GM19240 (cell line): Measurements from ENCODE around the gene NUP210L.

Experiments used
- DNase-seq: peaks from one replicate; pipeline ENCODE4 v3.0.0; 2011; ENCODE audit warnings: low spot score; ENCODE audit not compliant: insufficient read length

The NUP210L gene

GRCh38 chr1:153945131-153945794 is 209.6 kb downstream of the NUP210L start:
- peak; percentile 81 for DNase-seq

- no peak for DNase-seq
Measured at GRCh38 chr1:153944827-153945117, 210.1 kb downstream of the NUP210L start.

- DNase-seq = no peak
Measured at GRCh38 chr1:153944005-153944826, 210.7 kb downstream of the NUP210L start.

GRCh38 chr1:153942766-153943549 is 211.9 kb downstream of the NUP210L start:
- no peak for DNase-seq
